Measurements from ENCODE around the gene TMC2. TPM values are rescaled to one million over a fixed set of nuclear protein-coding genes. Genes with fewer than 3 reads are reported as not detected.

The TMC2 gene
- total RNA-seq, 1 donor from 2014 or later = not detected

DNA sequence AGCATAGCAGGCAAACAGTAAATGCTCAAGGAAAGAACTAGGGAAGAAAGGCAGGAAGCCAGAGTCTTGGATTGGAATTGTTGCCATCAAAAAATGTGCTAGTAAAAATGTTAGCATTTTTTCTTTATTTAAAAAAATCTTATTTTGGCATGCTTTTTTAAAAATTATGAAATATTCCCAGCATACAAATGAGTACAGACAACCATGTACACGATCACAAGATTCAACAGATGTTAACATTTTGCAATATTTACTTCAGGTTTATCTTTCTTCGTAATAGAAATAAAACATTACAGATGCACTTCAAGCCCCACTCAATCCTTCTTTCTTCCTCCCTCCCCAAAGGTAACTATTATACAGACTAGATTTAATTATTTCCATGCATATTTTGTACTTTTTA lies 88.7 kb downstream of the TMC2 start:
- no peaks in the 10 kb centered on the region for H3K27me3 ChIP-seq (ENCODE audit: control insufficient read depth, insufficient read depth, low read length)
- no peak overlapping the region for H3K4me3 ChIP-seq (ENCODE audit: low read depth, low read length)
- TF ChIP-seq CTCF (IDR thresholded peaks at IDR 0.05; ENCODE audit: insufficient read depth, low read length, severe bottlenecking) = no peak
- H3K36me3 ChIP-seq (ENCODE audit: control insufficient read depth, insufficient read depth, low read length) = no peaks in the 10 kb centered on the region
- DNase-seq (ENCODE audit: low read depth) (no peak), FAIRE-seq (no peak)

GRCh38 chr20:2626853-2627541 lies 90.6 kb downstream of the TMC2 start:
- peak; percentile 96 for DNase-seq (ENCODE audit: low read depth)
- H3K4me3 ChIP-seq (ENCODE audit: low read depth, low read length) = no peak overlapping the region
- H3K27me3 ChIP-seq (ENCODE audit: control insufficient read depth, insufficient read depth, low read length) = no peaks in the 10 kb centered on the region
- H3K36me3 ChIP-seq (ENCODE audit: control insufficient read depth, insufficient read depth, low read length) = no peaks in the 10 kb centered on the region
- no peak for TF ChIP-seq CTCF (IDR thresholded peaks at IDR 0.05; ENCODE audit: insufficient read depth, low read length, severe bottlenecking)
- FAIRE-seq = no peak

DNA sequence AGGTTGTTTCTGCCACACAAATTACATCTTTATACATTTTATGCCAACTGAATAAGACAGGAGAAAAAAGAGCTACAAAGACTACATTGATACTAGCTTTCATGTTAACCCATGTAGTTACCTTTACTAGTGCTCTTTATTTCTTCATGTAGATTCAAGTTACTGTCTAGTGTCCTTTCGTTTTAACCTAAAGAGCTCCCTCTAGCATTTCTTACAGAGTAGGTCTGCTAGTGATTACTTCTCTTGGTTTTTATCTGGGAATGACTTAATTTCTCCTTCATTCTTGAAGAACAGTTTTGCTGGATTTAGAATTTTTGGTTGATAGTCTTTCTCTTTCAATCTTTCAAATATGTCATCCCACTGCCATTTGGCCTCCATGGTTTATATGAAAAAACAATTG lies 94.9 kb downstream of the TMC2 start:
- Histone ChIP-seq H3K36me3 (ENCODE audit: control insufficient read depth, insufficient read depth, low read length) (no peaks in the 10 kb centered on the region), H3K4me3 (ENCODE audit: low read depth, low read length) (no peak overlapping the region), H3K27me3 (ENCODE audit: control insufficient read depth, insufficient read depth, low read length) (no peaks in the 10 kb centered on the region)
- no peak for FAIRE-seq
- TF ChIP-seq CTCF (IDR thresholded peaks at IDR 0.05; ENCODE audit: insufficient read depth, low read length, severe bottlenecking) = no peak
- peak; percentile 41 for DNase-seq (ENCODE audit: low read depth)

- Histone ChIP-seq H3K36me3 (ENCODE audit: control insufficient read depth, insufficient read depth, low read length) (no peaks in the 10 kb centered on the region), H3K4me3 (ENCODE audit: low read depth, low read length) (no peak overlapping the region), H3K27me3 (ENCODE audit: control insufficient read depth, insufficient read depth, low read length) (no peaks in the 10 kb centered on the region)
- TF ChIP-seq CTCF (IDR thresholded peaks at IDR 0.05; ENCODE audit: insufficient read depth, low read length, severe bottlenecking) = no peak
- FAIRE-seq (no peak), DNase-seq (ENCODE audit: low read depth) (no peak)
These were observed 97.0 kb downstream of the TMC2 start for GRCh38 chr20:2633381-2633780.

DNA sequence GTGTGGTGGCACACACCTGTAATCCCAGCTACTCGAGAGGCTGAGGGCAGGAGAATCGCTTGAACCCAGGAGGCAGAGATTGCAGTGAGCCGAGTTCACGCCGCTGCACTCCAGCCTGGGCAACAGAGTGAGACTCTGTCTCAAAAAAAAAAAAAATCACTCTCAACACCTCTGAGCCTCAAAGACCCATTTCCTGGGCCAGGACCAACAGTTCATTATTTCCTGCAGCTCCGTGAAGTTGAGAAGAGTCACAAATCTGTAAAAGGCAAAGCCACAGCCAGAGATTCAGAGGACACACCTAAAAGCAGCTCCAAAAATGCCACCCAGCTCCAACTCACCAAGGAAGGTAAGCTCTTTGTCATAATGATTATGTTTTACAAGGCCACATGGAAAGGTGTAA lies 100.9 kb downstream of the TMC2 start:
- no peak overlapping the region for H3K4me3 ChIP-seq (ENCODE audit: low read depth, low read length)
- no peaks in the 10 kb centered on the region for H3K27me3 ChIP-seq (ENCODE audit: control insufficient read depth, insufficient read depth, low read length)
- peaks cover 1% of the 10 kb centered on the region for H3K36me3 ChIP-seq (ENCODE audit: control insufficient read depth, insufficient read depth, low read length)
- FAIRE-seq (no peak), DNase-seq (ENCODE audit: low read depth) (no peak)
- no peak for TF ChIP-seq CTCF (IDR thresholded peaks at IDR 0.05; ENCODE audit: insufficient read depth, low read length, severe bottlenecking)

GRCh38 chr20:2640260-2640659 lies 103.9 kb downstream of the TMC2 start:
- DNase-seq (ENCODE audit: low read depth) = no peak
- Histone ChIP-seq H3K27me3 (ENCODE audit: control insufficient read depth, insufficient read depth, low read length) (no peaks in the 10 kb centered on the region), H3K36me3 (ENCODE audit: control insufficient read depth, insufficient read depth, low read length) (peaks cover 4% of the 10 kb centered on the region), H3K4me3 (ENCODE audit: low read depth, low read length) (no peak overlapping the region)
- no peak for FAIRE-seq
- no peak for TF ChIP-seq CTCF (IDR thresholded peaks at IDR 0.05; ENCODE audit: insufficient read depth, low read length, severe bottlenecking)

Data from bronchial epithelial cell (primary cell).